Caco-2 (cell line): ENCODE data around the gene HELZ. TPM values are rescaled to one million over a fixed set of nuclear protein-coding genes. Genes with fewer than 3 reads are reported as not detected.
A peak's percentile ranks its signal among the peaks of the same experiment; 100 is the strongest.

Experiments
- BruUV-seq: library from RNA; stranded (reverse); fragments of 400-500 nt; replicated peaks from 2 replicates; lab custom pipeline; 2021; lab: Mats Ljungman, UMichigan
- CTCF ChIA-PET: fragments of 300-600 bp; sonication (Branson Sonifier 250); formaldehyde crosslinking; loops from one replicate; lab custom pipeline; 2022; ENCODE audit warnings: antibody characterized with exemption; lab: Charles Lee
- POLR2A ChIA-PET: fragments of 300-600 bp; sonication (Branson Sonifier 250); formaldehyde crosslinking; loops from one replicate; lab custom pipeline; 2022; ENCODE audit warnings: antibody characterized with exemption; lab: Charles Lee
- DNase-seq, 2 experiments: peaks; one replicate each; pipeline versions ENCODE4 v3.0.0 to v3.0.0-alpha.2; 2020 to 2022
- H3K27me3 ChIP-seq: replicated peaks from 2 replicates; pipeline ENCODE4 v1.6.0; 2011; ENCODE audit warnings: low read length; ENCODE audit not compliant: control insufficient read depth, insufficient read depth
- H3K36me3 ChIP-seq: 2 replicates; pipeline ENCODE4 v1.5.1; 2011; ENCODE audit warnings: low read length; ENCODE audit not compliant: control insufficient read depth, insufficient read depth
- H3K4me1 ChIP-seq: fragments of 250-450 bp; sonication (Bioruptor Pico); 2 replicates; pipeline ENCODE4 v1.5.1; 2020; ENCODE audit warnings: mild to moderate bottlenecking
- H3K4me3 ChIP-seq: 2 replicates; pipeline ENCODE4 v1.5.1; 2011; ENCODE audit warnings: low read depth, mild to moderate bottlenecking, control low read depth, low read length
- H3K9me3 ChIP-seq: fragments of 250-450 bp; sonication (Bioruptor Pico); 2 replicates; pipeline ENCODE4 v1.5.1; 2020; ENCODE audit warnings: mild to moderate bottlenecking, moderate library complexity
- H3K27ac Mint-ChIP-seq: one replicate; pipeline ENCODE4 v1.8.0; 2022; ENCODE audit warnings: mixed read lengths; ENCODE audit not compliant: unreplicated experiment
- H3K27me3 Mint-ChIP-seq: one replicate; pipeline ENCODE4 v1.8.0; 2022; ENCODE audit warnings: mixed read lengths; ENCODE audit not compliant: insufficient read depth, unreplicated experiment
- H3K36me3 Mint-ChIP-seq: one replicate; pipeline ENCODE4 v1.8.0; 2022; ENCODE audit warnings: mild to moderate bottlenecking, mixed read lengths; ENCODE audit not compliant: insufficient read depth, unreplicated experiment
- H3K4me1 Mint-ChIP-seq: one replicate; pipeline ENCODE4 v1.8.0; 2022; ENCODE audit warnings: low read depth, mixed read lengths; ENCODE audit not compliant: unreplicated experiment
- H3K4me3 Mint-ChIP-seq: one replicate; pipeline ENCODE4 v1.8.0; 2022; ENCODE audit warnings: mild to moderate bottlenecking, moderate library complexity, mixed read lengths; ENCODE audit not compliant: unreplicated experiment
- H3K9me3 Mint-ChIP-seq: one replicate; pipeline ENCODE4 v1.8.0; 2022; ENCODE audit warnings: mixed read lengths; ENCODE audit not compliant: unreplicated experiment
- CTCF ChIP-seq, 2 experiments: fragments of 200-600 bp in 1 of 2; IDR thresholded peaks; 1 replicate in 1 of 2; 2 replicates in 1 of 2; pipeline versions ENCODE4 v1.5.1 to v1.8.0; 2011 to 2022; ENCODE audit warnings: antibody characterized with exemption in 1 of 2, control low read depth in 1 of 2, inconsistent platforms in 1 of 2, low read depth in 1 of 2, low read length in 1 of 2, mild to moderate bottlenecking in 1 of 2, moderate library complexity in 1 of 2; ENCODE audit not compliant: insufficient read depth in 1 of 2, severe bottlenecking in 1 of 2, unreplicated experiment in 1 of 2
- intact Hi-C: fragments of 100-400 bp; cut with micrococcal nuclease; formaldehyde crosslinking; loops from one replicate; pipeline ENCODE4 v1.10.0; 2022; ENCODE audit not compliant: unreplicated experiment
- total RNA-seq: library from RNA; stranded (reverse); gene quantifications from 2 replicates; pipeline ENCODE4 v1.2.3, GENCODE V29; 2022

HELZ gene
- total RNA-seq, 1 experiment from 2014 or later: 63.8 TPM

GRCh38 chr17:67049025-67049739 is 195.8 kb downstream of the HELZ start:
- H3K4me3 ChIP-seq: no peak overlapping the region
- BruUV-seq: no TSS peak
- H3K27ac Mint-ChIP-seq: no peak overlapping the region
- H3K36me3 ChIP-seq: no peaks in the 10 kb centered on the region
- no peaks in the 10 kb centered on the region for H3K27me3 ChIP-seq
- DNase-seq: no peak
- POLR2A ChIA-PET: no interaction called here
- H3K27me3 Mint-ChIP-seq: no peaks in the 10 kb centered on the region
- no peak for TF ChIP-seq CTCF (IDR thresholded peaks at IDR 0.05; ENCODE audit: insufficient read depth in 1 of 2, low read depth in 1 of 2, low read length in 1 of 2, severe bottlenecking in 1 of 2, unreplicated experiment in 1 of 2)
- no peaks in the 10 kb centered on the region for H3K4me1 Mint-ChIP-seq
- no peak overlapping the region for H3K4me3 Mint-ChIP-seq
- intact Hi-C loops: no loop called here
- H3K36me3 Mint-ChIP-seq: no peaks in the 10 kb centered on the region
- H3K9me3 Mint-ChIP-seq: peaks cover 22% of the 10 kb centered on the region
- CTCF ChIA-PET: no interaction called here
- H3K9me3 ChIP-seq: peaks cover 31% of the 10 kb centered on the region
- no peaks in the 10 kb centered on the region; the same call in 1 of the 2 replicates for H3K4me1 ChIP-seq

GRCh38 chr17:67047382-67047781 is 197.6 kb downstream of the HELZ start:
- H3K9me3 Mint-ChIP-seq: peaks cover 22% of the 10 kb centered on the region
- peak in 1 of 2 experiments; percentile 24 for DNase-seq
- H3K27me3 Mint-ChIP-seq: no peaks in the 10 kb centered on the region
- intact Hi-C loops: loop anchor here (1.0 kb wide), 1 partner anchor 8 kb away; no protein-coding TSS in a partner anchor
- no peak for TF ChIP-seq CTCF (IDR thresholded peaks at IDR 0.05; ENCODE audit: insufficient read depth in 1 of 2, low read depth in 1 of 2, low read length in 1 of 2, severe bottlenecking in 1 of 2, unreplicated experiment in 1 of 2)
- no peaks in the 10 kb centered on the region for H3K36me3 ChIP-seq
- H3K9me3 ChIP-seq: peaks cover 31% of the 10 kb centered on the region
- H3K4me3 ChIP-seq: no peak overlapping the region
- H3K27ac Mint-ChIP-seq: no peak overlapping the region
- H3K27me3 ChIP-seq: no peaks in the 10 kb centered on the region
- H3K4me1 Mint-ChIP-seq: no peaks in the 10 kb centered on the region
- H3K4me3 Mint-ChIP-seq: no peak overlapping the region
- peaks cover 2% of the 10 kb centered on the region for H3K4me1 ChIP-seq
- H3K36me3 Mint-ChIP-seq: no peaks in the 10 kb centered on the region
- CTCF ChIA-PET: no interaction called here
- no TSS peak for BruUV-seq
- POLR2A ChIA-PET: no interaction called here

GRCh38 chr17:67046398-67046797 is 198.6 kb downstream of the HELZ start:
- no peaks in the 10 kb centered on the region for H3K36me3 Mint-ChIP-seq
- H3K4me1 ChIP-seq: peaks cover 12% of the 10 kb centered on the region
- peaks cover 31% of the 10 kb centered on the region for H3K9me3 ChIP-seq
- H3K4me1 Mint-ChIP-seq: peaks cover 1% of the 10 kb centered on the region
- no TSS peak for BruUV-seq
- H3K4me3 ChIP-seq: no peak overlapping the region
- ChIA-PET POLR2A (no interaction called here), CTCF (no interaction called here)
- no peak overlapping the region for H3K4me3 Mint-ChIP-seq
- intact Hi-C loops: no loop called here
- no peaks in the 10 kb centered on the region for H3K27me3 Mint-ChIP-seq
- H3K27ac Mint-ChIP-seq: no peak overlapping the region
- no peaks in the 10 kb centered on the region for H3K27me3 ChIP-seq
- no peak for TF ChIP-seq CTCF (IDR thresholded peaks at IDR 0.05; ENCODE audit: insufficient read depth in 1 of 2, low read depth in 1 of 2, low read length in 1 of 2, severe bottlenecking in 1 of 2, unreplicated experiment in 1 of 2)
- no peak for DNase-seq
- peaks cover 22% of the 10 kb centered on the region for H3K9me3 Mint-ChIP-seq
- H3K36me3 ChIP-seq: no peaks in the 10 kb centered on the region
